Endothelial cell of umbilical vein (primary cell): Measurements from ENCODE around the gene NTSR1. TPM values are rescaled to one million over a fixed set of nuclear protein-coding genes. Genes with fewer than 3 reads are reported as not detected.
A peak's percentile ranks its signal among the peaks of the same experiment; 100 is the strongest.

ENCODE experiments used
- BruUV-seq: library from RNA; stranded (reverse); fragments of 400-500 nt; replicated peaks from 2 replicates; lab custom pipeline; 2021; lab: Mats Ljungman, UMichigan
- CTCF ChIA-PET: fragments of 300-600, 350-600 bp; sonication (Branson Sonifier 250); formaldehyde crosslinking; loops from one replicate; lab custom pipeline; 2021; ENCODE audit warnings: antibody characterized with exemption, inconsistent platforms; lab: Charles Lee
- POLR2A ChIA-PET: fragments of 300-600, 350-600 bp; sonication (Branson Sonifier 250); formaldehyde crosslinking; loops from one replicate; lab custom pipeline; 2021; ENCODE audit warnings: antibody characterized with exemption, inconsistent platforms; lab: Charles Lee
- DNase-seq: peaks from one replicate; pipeline ENCODE4 v3.0.0-alpha.2; 2011; ENCODE audit warnings: low read depth, low spot score
- FAIRE-seq: peaks from 2 replicates; lab custom pipeline; 2011; peaks lifted over from hg19 to GRCh38; lab: Jason Lieb, UNC
- H2AFZ ChIP-seq: 2 replicates; pipeline ENCODE4 v1.6.0; 2012; ENCODE audit warnings: low read depth, low read length, control low read depth, inconsistent platforms
- H3K27ac ChIP-seq: 2 replicates; pipeline ENCODE4 v1.5.1; 2011; ENCODE audit warnings: low read depth, mild to moderate bottlenecking, control low read depth, low read length, moderate library complexity; ENCODE audit not compliant: insufficient read depth
- H3K27me3 ChIP-seq, 2 experiments: 2 replicates each; pipeline versions ENCODE4 v1.6.0 to v1.6.1; 2011; ENCODE audit warnings: low read length in 2 of 2, mixed read lengths in 1 of 2; ENCODE audit not compliant: control insufficient read depth in 2 of 2, insufficient read depth in 2 of 2
- H3K36me3 ChIP-seq, 2 experiments: 2 replicates in 1 of 2; 3 replicates in 1 of 2; pipeline ENCODE4 v1.5.1; 2011; ENCODE audit warnings: low read length in 2 of 2, mild to moderate bottlenecking in 1 of 2, moderate library complexity in 1 of 2; ENCODE audit not compliant: control insufficient read depth in 2 of 2, insufficient read depth in 2 of 2; ENCODE audit errors: extremely low read depth in 1 of 2
- H3K4me1 ChIP-seq: 3 replicates; pipeline ENCODE4 v1.5.1; 2011; ENCODE audit warnings: mild to moderate bottlenecking, low read length; ENCODE audit not compliant: control insufficient read depth, insufficient read depth; ENCODE audit errors: extremely low read depth
- H3K4me2 ChIP-seq: 2 replicates; pipeline ENCODE4 v1.6.1; 2011; ENCODE audit warnings: low read length, control low read depth, mixed read lengths; ENCODE audit not compliant: insufficient read depth
- H3K4me3 ChIP-seq, 3 experiments: fragments of 200-600 bp in 1 of 3; sonication (generic), shearing (Covaris generic) in 1 of 3; replicated peaks in 1 of 3; 2 replicates each; pipeline ENCODE4 v1.5.1; 2011 to 2016; ENCODE audit warnings: control low read depth in 3 of 3, low read length in 3 of 3, mild to moderate bottlenecking in 2 of 3, inconsistent platforms in 1 of 3, low read depth in 1 of 3, moderate library complexity in 1 of 3; ENCODE audit not compliant: insufficient read depth in 1 of 3
- H3K79me2 ChIP-seq: 2 replicates; pipeline ENCODE4 v1.6.0; 2012; ENCODE audit warnings: low read length, inconsistent platforms; ENCODE audit not compliant: control insufficient read depth, insufficient read depth
- H3K9ac ChIP-seq: replicated peaks from 2 replicates; pipeline ENCODE3; 2011; ENCODE audit warnings: low read length, control low read depth; ENCODE audit not compliant: insufficient read depth; ENCODE audit errors: extremely low read depth
- H3K9me1 ChIP-seq: replicated peaks from 3 replicates; pipeline ENCODE4 v1.6.0; 2011; ENCODE audit warnings: mild to moderate bottlenecking, low read length; ENCODE audit not compliant: control insufficient read depth, insufficient read depth; ENCODE audit errors: extremely low read depth
- H3K9me3 ChIP-seq: replicated peaks from 2 replicates; pipeline ENCODE4 v1.5.1; 2012; ENCODE audit warnings: low read length, inconsistent platforms; ENCODE audit not compliant: control insufficient read depth, insufficient read depth
- H4K20me1 ChIP-seq: replicated peaks from 2 replicates; pipeline ENCODE3; 2011; ENCODE audit warnings: mild to moderate bottlenecking, low read length; ENCODE audit not compliant: control insufficient read depth, insufficient read depth; ENCODE audit errors: extremely low read depth
- EZH2 ChIP-seq: IDR thresholded peaks from 2 replicates; pipeline ENCODE4 v1.6.1; 2012; ENCODE audit warnings: borderline replicate concordance, low read depth, mild to moderate bottlenecking, moderate library complexity, low read length, inconsistent platforms; ENCODE audit not compliant: severe bottlenecking
- FOS ChIP-seq: IDR thresholded peaks from 2 replicates; pipeline ENCODE4 v1.6.1; 2011; ENCODE audit warnings: mild to moderate bottlenecking, low read length, moderate library complexity, borderline replicate concordance; ENCODE audit not compliant: insufficient read depth
- GATA2 ChIP-seq: IDR thresholded peaks from 2 replicates; pipeline ENCODE4 v1.7.0; 2011; ENCODE audit warnings: low read depth, mild to moderate bottlenecking, moderate library complexity, mixed read lengths, low read length; ENCODE audit not compliant: insufficient read length, insufficient read depth
- JUN ChIP-seq: IDR thresholded peaks from 2 replicates; pipeline ENCODE4 v1.6.1; 2011; ENCODE audit warnings: borderline replicate concordance, low read depth; ENCODE audit not compliant: insufficient read length, insufficient read depth
- MYC ChIP-seq: IDR thresholded peaks from one replicate; pipeline ENCODE4 v1.6.1; 2011; ENCODE audit warnings: mild to moderate bottlenecking, low read depth, low read length
- POLR2A ChIP-seq: IDR thresholded peaks from 2 replicates; pipeline ENCODE4 v1.6.1; 2012; ENCODE audit warnings: low read depth, mild to moderate bottlenecking, control low read depth, low read length
- POLR2AphosphoS5 ChIP-seq: IDR thresholded peaks from 2 replicates; pipeline ENCODE4 v1.6.1; 2012; ENCODE audit warnings: low read depth, mild to moderate bottlenecking, control low read depth, low read length, moderate library complexity; ENCODE audit not compliant: insufficient read depth
- dilution Hi-C: fragments of 300-500 bp; cut with MboI; formaldehyde crosslinking; loops from one replicate; pipeline ENCODE4 v1.15.0; 2019; ENCODE audit warnings: low sequenced_read_pairs; ENCODE audit not compliant: extremely low pct_ligation_motif_present
- intact Hi-C: fragments of 100-400 bp; cut with micrococcal nuclease; formaldehyde crosslinking; loops from one replicate; pipeline ENCODE4 v1.10.0; 2022
- polyA plus RNA-seq, 4 experiments: library from polyadenylated mRNA; depleted of rRNA in 3 of 4; stranded (reverse) in 3 of 4; unstranded in 1 of 4; fragments of >200 nt; gene quantifications; 2 replicates each; pipeline versions ENCODE4 v1.2.1 to v1.2.3, GENCODE V29; 2011 to 2012; ENCODE audit warnings: missing spikeins in 1 of 4
- total RNA-seq: library from RNA; stranded (reverse); gene quantifications from 2 replicates; pipeline ENCODE4 v1.2.3, GENCODE V29; 2021
- TF ChIP-seq, protein P1 (sequence below), 2 donors: IDR thresholded peaks; 1 replicate in 1 of 2; 2 replicates in 1 of 2; pipeline ENCODE4 v1.5.1; 2011; ENCODE audit warnings: low read length in 2 of 2, mild to moderate bottlenecking in 2 of 2, moderate library complexity in 2 of 2, control low read depth in 1 of 2, inconsistent platforms in 1 of 2, low read depth in 1 of 2; ENCODE audit not compliant: insufficient read depth in 1 of 2; ENCODE audit errors: extremely low read depth in 1 of 2
- TF ChIP-seq, protein P2 (sequence below): IDR thresholded peaks from 2 replicates; pipeline ENCODE4 v1.6.1; 2011; ENCODE audit not compliant: insufficient read depth, insufficient read length

NTSR1 gene
- total and polyA plus RNA-seq, 2 donors (not counting 3 experiments of a cell fraction or from before 2014, with no cell fraction given), result 0.14 to 2.1 TPM

DNA sequence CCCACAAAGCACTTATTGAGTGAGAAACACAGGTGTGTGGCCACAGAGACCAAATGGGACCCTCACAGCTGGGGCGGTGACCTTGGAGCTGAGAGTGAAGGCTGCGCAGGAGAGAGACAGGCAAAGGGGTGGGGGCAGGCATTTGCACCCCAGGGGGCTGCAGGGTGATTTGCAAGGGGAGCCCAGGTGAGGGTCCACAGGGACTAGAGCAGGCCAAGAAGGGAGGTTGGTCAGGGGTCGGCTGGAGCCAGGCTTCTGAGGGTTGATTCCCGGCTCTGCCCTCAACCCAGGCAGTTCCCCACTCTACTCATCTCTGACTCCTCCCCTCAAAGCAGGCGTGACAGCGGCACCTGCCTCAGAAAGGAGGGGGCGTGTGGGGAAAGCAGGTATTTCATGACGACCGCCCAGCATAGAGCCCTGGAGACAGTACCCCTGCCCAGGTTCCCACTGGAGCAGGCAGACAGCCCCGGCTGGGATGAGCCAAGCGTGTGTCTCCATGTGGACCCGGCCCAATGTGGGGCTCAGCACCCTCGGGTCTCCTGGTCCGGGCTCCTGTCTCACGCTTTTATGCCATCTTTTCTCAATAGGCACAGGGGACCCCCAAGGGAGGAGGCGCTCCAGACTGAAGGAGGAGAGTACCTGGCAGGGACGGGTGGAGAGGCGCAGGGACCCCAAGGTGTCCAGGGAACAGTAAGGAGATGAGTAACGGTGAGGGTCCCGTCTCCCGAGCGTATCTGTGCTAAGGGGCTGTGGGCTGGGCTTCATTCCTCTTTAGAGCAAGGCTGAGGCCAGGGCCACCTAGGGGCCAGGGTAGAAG is 84.5 kb downstream of the NTSR1 start:
- no TSS peak for BruUV-seq
- intact Hi-C loops, result loop anchor here (10.0 kb wide), 1 partner anchor 488 kb away; the partner anchor contains the start of gene ADRM1

More for the DNA sequence above, 84.5 kb downstream of the NTSR1 start:
- FAIRE-seq, result peak; percentile 42
- no peak overlapping the region for H3K4me2 ChIP-seq
- H3K27me3 ChIP-seq, result no peaks in the 10 kb centered on the region
- no peaks in the 10 kb centered on the region for H3K36me3 ChIP-seq
- dilution Hi-C loops, result no loop called here
- DNase-seq, result no peak
- no peak for TF ChIP-seq JUN
- no peak for TF ChIP-seq GATA2
- TF ChIP-seq, protein P1, sequence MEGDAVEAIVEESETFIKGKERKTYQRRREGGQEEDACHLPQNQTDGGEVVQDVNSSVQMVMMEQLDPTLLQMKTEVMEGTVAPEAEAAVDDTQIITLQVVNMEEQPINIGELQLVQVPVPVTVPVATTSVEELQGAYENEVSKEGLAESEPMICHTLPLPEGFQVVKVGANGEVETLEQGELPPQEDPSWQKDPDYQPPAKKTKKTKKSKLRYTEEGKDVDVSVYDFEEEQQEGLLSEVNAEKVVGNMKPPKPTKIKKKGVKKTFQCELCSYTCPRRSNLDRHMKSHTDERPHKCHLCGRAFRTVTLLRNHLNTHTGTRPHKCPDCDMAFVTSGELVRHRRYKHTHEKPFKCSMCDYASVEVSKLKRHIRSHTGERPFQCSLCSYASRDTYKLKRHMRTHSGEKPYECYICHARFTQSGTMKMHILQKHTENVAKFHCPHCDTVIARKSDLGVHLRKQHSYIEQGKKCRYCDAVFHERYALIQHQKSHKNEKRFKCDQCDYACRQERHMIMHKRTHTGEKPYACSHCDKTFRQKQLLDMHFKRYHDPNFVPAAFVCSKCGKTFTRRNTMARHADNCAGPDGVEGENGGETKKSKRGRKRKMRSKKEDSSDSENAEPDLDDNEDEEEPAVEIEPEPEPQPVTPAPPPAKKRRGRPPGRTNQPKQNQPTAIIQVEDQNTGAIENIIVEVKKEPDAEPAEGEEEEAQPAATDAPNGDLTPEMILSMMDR (IDR thresholded peaks at IDR 0.05; ENCODE audit: extremely low read depth in 1 of 2, insufficient read depth in 1 of 2, low read depth in 1 of 2, low read length in 2 of 2), result no peak
- no peak for TF ChIP-seq MYC
- TF ChIP-seq, protein P2, sequence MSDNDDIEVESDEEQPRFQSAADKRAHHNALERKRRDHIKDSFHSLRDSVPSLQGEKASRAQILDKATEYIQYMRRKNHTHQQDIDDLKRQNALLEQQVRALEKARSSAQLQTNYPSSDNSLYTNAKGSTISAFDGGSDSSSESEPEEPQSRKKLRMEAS, result no peak
- TF ChIP-seq EZH2, result no peak
- TF ChIP-seq POLR2A, result no peak
- TF ChIP-seq FOS, result no peak
- no peak for TF ChIP-seq POLR2AphosphoS5
- no peak overlapping the region for H3K4me3 ChIP-seq
- H3K9ac ChIP-seq, result no peak overlapping the region
- CTCF ChIA-PET, result interaction anchor here (1.2 to 6.4 kb wide), 18 partner anchors 15 to 412 kb away, joined by 3 to 120 read pairs (median 13); partner anchors contain the start of gene NTSR1
- H3K79me2 ChIP-seq, result peaks cover 13% of the 10 kb centered on the region
- no peaks in the 10 kb centered on the region for H4K20me1 ChIP-seq
- POLR2A ChIA-PET, result no interaction called here
- H3K9me3 ChIP-seq, result no peaks in the 10 kb centered on the region
- peak overlapping the region; percentile 61 for H3K27ac ChIP-seq
- H2AFZ ChIP-seq, result no peak overlapping the region
- no peaks in the 10 kb centered on the region for H3K9me1 ChIP-seq
- H3K4me1 ChIP-seq, result peaks cover 22% of the 10 kb centered on the region
